B cell (primary cell): ENCODE data around the gene ATXN1. TPM values are rescaled to one million over a fixed set of nuclear protein-coding genes. Genes with fewer than 3 reads are reported as not detected.

Experiments used
- ATAC-seq: fragments of 200-7000 bp; cut with Tn5 transposase; one replicate; pipeline ENCODE4 v1.10.0; 2021; ENCODE audit warnings: low read depth, mild to moderate bottlenecking, moderate number of reproducible peaks, moderate library complexity
- CTCF ChIA-PET: fragments of 350-600 bp; sonication (Branson Sonifier 250); formaldehyde crosslinking; loops from one replicate; lab custom pipeline; 2021; ENCODE audit warnings: antibody characterized with exemption, inconsistent platforms; lab: Charles Lee
- POLR2A ChIA-PET: fragments of 350-600 bp; sonication (Branson Sonifier 250); formaldehyde crosslinking; loops from one replicate; lab custom pipeline; 2021; ENCODE audit warnings: antibody characterized with exemption; lab: Charles Lee
- DNase-seq: peaks from one replicate; pipeline ENCODE4 v3.0.0; 2013
- H2AFZ ChIP-seq: 2 replicates; pipeline ENCODE4 v1.6.1; 2012; ENCODE audit warnings: mild to moderate bottlenecking, low read depth, low read length; ENCODE audit not compliant: insufficient read depth, poor library complexity, severe bottlenecking
- H3K27ac ChIP-seq, 2 donors: 1 replicate in 1 of 2; 2 replicates in 1 of 2; pipeline ENCODE4 v1.5.1; 2012 to 2013; ENCODE audit warnings: low read length in 2 of 2, mild to moderate bottlenecking in 2 of 2, moderate library complexity in 1 of 2
- H3K27me3 ChIP-seq, 4 experiments: fragments of 200-600 bp in 1 of 4; sonication (generic) in 1 of 4; replicated peaks in 1 of 4; 1 replicate in 2 of 4; 2 replicates in 2 of 4; pipeline versions ENCODE4 v1.6.1 to v1.7.0; 2013 to 2016; ENCODE audit warnings: low read length in 3 of 4, mild to moderate bottlenecking in 2 of 4, mixed read lengths in 1 of 4, moderate library complexity in 1 of 4; ENCODE audit not compliant: insufficient read depth in 4 of 4, control insufficient read depth in 3 of 4; ENCODE audit errors: control extremely low read depth in 1 of 4
- H3K36me3 ChIP-seq, 2 experiments: replicated peaks in 1 of 2; 1 replicate in 1 of 2; 2 replicates in 1 of 2; pipeline versions ENCODE4 v1.6.1 to v1.7.1; 2013; ENCODE audit warnings: low read length in 1 of 2; ENCODE audit not compliant: insufficient read depth in 2 of 2, control insufficient read depth in 1 of 2; ENCODE audit errors: control extremely low read depth in 1 of 2, extremely low read depth in 1 of 2
- H3K4me1 ChIP-seq, 2 donors: fragments of 200-600 bp in 1 of 2; sonication (generic) in 1 of 2; 1 replicate in 1 of 2; 2 replicates in 1 of 2; pipeline versions ENCODE4 v1.5.1 to v1.6.1; 2013 to 2017; ENCODE audit warnings: low read length in 2 of 2; ENCODE audit not compliant: control insufficient read depth in 2 of 2, insufficient read depth in 2 of 2
- H3K4me2 ChIP-seq: replicated peaks from 2 replicates; pipeline ENCODE3; 2012; ENCODE audit warnings: mild to moderate bottlenecking, low read depth, low read length; ENCODE audit not compliant: poor library complexity, severe bottlenecking
- H3K4me3 ChIP-seq, 5 experiments: fragments of 200-600 bp in 1 of 5; sonication (generic) in 1 of 5; 1 replicate in 3 of 5; 2 replicates in 2 of 5; pipeline versions ENCODE4 v1.5.1 to v1.7.0; 2011 to 2016; ENCODE audit warnings: low read length in 4 of 5, mild to moderate bottlenecking in 4 of 5, low read depth in 2 of 5, control low read depth in 1 of 5, moderate library complexity in 1 of 5; ENCODE audit not compliant: insufficient read depth in 1 of 5; ENCODE audit errors: control extremely low read depth in 1 of 5, extremely low read depth in 1 of 5
- H3K79me2 ChIP-seq: fragments of 200-600 bp; sonication (generic); one replicate; pipeline ENCODE4 v1.6.0; 2016; ENCODE audit warnings: low read length; ENCODE audit not compliant: control insufficient read depth, insufficient read depth
- H3K9ac ChIP-seq: fragments of 200-600 bp; sonication (generic); 2 replicates; pipeline ENCODE4 v1.6.1; 2017; ENCODE audit warnings: mild to moderate bottlenecking, low read length, moderate library complexity
- H3K9me3 ChIP-seq, 3 donors: one replicate each; pipeline versions ENCODE4 v1.6.1 to v1.7.1; 2013; ENCODE audit warnings: low read length in 2 of 3; ENCODE audit not compliant: control insufficient read depth in 2 of 3, insufficient read depth in 1 of 3; ENCODE audit errors: control extremely low read depth in 1 of 3
- H4K20me1 ChIP-seq: 2 replicates; pipeline ENCODE4 v1.6.0; 2012; ENCODE audit warnings: mild to moderate bottlenecking, low read length; ENCODE audit not compliant: insufficient read depth, control insufficient read depth, poor library complexity, severe bottlenecking
- H3K27ac Mint-ChIP-seq: one replicate; pipeline ENCODE4 v1.8.0; 2021; ENCODE audit warnings: mixed read lengths
- H3K27me3 Mint-ChIP-seq: one replicate; pipeline ENCODE4 v1.8.0; 2021; ENCODE audit warnings: mixed read lengths
- H3K4me1 Mint-ChIP-seq: one replicate; pipeline ENCODE4 v1.8.0; 2021; ENCODE audit warnings: mixed read lengths
- H3K4me3 Mint-ChIP-seq: one replicate; pipeline ENCODE4 v1.8.0; 2021; ENCODE audit warnings: mixed read lengths
- H3K9me3 Mint-ChIP-seq: one replicate; pipeline ENCODE4 v1.8.0; 2022; ENCODE audit warnings: mixed read lengths; ENCODE audit not compliant: insufficient read depth
- CTCF ChIP-seq: fragments of 200-600 bp; IDR thresholded peaks from one replicate; pipeline ENCODE4 v1.8.0; 2022; ENCODE audit warnings: antibody characterized with exemption, mild to moderate bottlenecking
- EZH2 ChIP-seq: IDR thresholded peaks from 2 replicates; pipeline ENCODE4 v1.6.1; 2012; ENCODE audit warnings: borderline replicate concordance, low read depth, mild to moderate bottlenecking, moderate library complexity, low read length; ENCODE audit not compliant: insufficient read depth, poor library complexity, severe bottlenecking
- WGBS: methylation state at CpG from one replicate; pipeline ENCODE4 v1.1.5; 2013; ENCODE audit warnings: missing lambda C conversion rate; ENCODE audit not compliant: insufficient coverage; 5-methylcytosine and 5-hydroxymethylcytosine counted together
- intact Hi-C: fragments of 100-400 bp; cut with micrococcal nuclease; formaldehyde crosslinking; loops from one replicate; pipeline ENCODE4 v1.10.0; 2022
- polyA plus RNA-seq: library from polyadenylated mRNA; depleted of rRNA; stranded (reverse); fragments of >200 nt; gene quantifications from 2 replicates; pipeline ENCODE4 v1.2.3, GENCODE V29; 2012
- total RNA-seq, 2 donors: library from RNA; stranded (reverse); fragments of 120-200 nt in 1 of 2; gene quantifications; 1 replicate in 1 of 2; 2 replicates in 1 of 2; pipeline versions ENCODE4 v1.2.3 to v1.2.4, GENCODE V29; 2013 to 2022

ATXN1 gene
- total and polyA plus RNA-seq, 2 donors (not counting 1 experiment from before 2014, with no cell fraction given), result 5.7 to 63.8 TPM

GRCh38 chr6:16567071-16567470 is 194.2 kb downstream of the ATXN1 start:
- Histone ChIP-seq H3K27ac (no peak overlapping the region), H4K20me1 (no peaks in the 10 kb centered on the region), H3K4me2 (no peak overlapping the region), H3K4me3 (no peak overlapping the region), H3K9ac (no peak overlapping the region), H2AFZ (no peak overlapping the region), H3K36me3 (no peaks in the 10 kb centered on the region), H3K79me2 (no peaks in the 10 kb centered on the region), H3K4me1 (peaks cover 0 to 4% of the 10 kb centered on the region in 2 donors), H3K27me3 (no peaks in the 10 kb centered on the region), H3K9me3 (no peaks in the 10 kb centered on the region)
- no peak for DNase-seq
- Mint-ChIP-seq H3K4me3 (no peak overlapping the region), H3K4me1 (peaks cover 10% of the 10 kb centered on the region), H3K9me3 (no peaks in the 10 kb centered on the region), H3K27ac (no peak overlapping the region), H3K27me3 (no peaks in the 10 kb centered on the region)
- TF ChIP-seq CTCF, result no peak
- no peak for TF ChIP-seq EZH2
- ChIA-PET POLR2A (no interaction called here), CTCF (no interaction called here)
- intact Hi-C loops, result no loop called here
- no CpG with 5 or more reads among the region's 1 CpG for WGBS
- no peak for ATAC-seq

DNA sequence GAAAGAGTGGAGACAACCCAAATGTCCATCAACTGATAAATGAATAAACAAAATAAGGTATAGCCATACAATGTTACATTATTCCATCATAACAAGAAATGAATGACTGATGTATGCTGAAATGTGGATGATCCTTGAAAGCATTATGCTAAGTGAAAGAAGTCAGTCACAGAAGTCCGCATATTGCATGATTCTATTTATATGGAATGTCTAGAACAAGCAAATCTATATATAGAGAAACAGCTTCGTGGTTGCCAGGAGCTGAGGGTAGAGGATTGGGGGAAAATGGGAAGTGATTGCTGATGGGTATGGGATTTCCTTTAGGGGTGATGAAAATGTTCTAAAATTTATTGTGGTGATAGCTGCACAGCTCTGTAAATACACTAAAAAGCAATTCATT is 196.8 kb downstream of the ATXN1 start:
- CTCF ChIA-PET, result interaction anchor here (0.6 to 1.1 kb wide), 2 partner anchors 53 to 872 kb away, joined by 3 to 4 read pairs; no protein-coding TSS in a partner anchor
- intact Hi-C loops, result no loop called here

More for the DNA sequence above, 196.8 kb downstream of the ATXN1 start:
- POLR2A ChIA-PET, result interaction anchor here (0.6 kb wide), 1 partner anchor 26 kb away, joined by 3 read pairs; no protein-coding TSS in a partner anchor
- Histone ChIP-seq H2AFZ (no peak overlapping the region), H3K9ac (no peak overlapping the region), H3K27ac (no peak overlapping the region), H3K79me2 (no peaks in the 10 kb centered on the region), H3K36me3 (no peaks in the 10 kb centered on the region), H4K20me1 (no peaks in the 10 kb centered on the region), H3K4me1 (no peaks in the 10 kb centered on the region), H3K4me3 (no peak overlapping the region), H3K4me2 (no peak overlapping the region), H3K9me3 (no peaks in the 10 kb centered on the region), H3K27me3 (no peaks in the 10 kb centered on the region)
- Mint-ChIP-seq H3K27me3 (no peaks in the 10 kb centered on the region), H3K4me3 (no peak overlapping the region), H3K27ac (no peak overlapping the region), H3K9me3 (no peaks in the 10 kb centered on the region), H3K4me1 (peaks cover 3% of the 10 kb centered on the region)
- DNase-seq (no peak), ATAC-seq (no peak)
- WGBS, result no CpG with 5 or more reads among the region's 2 CpGs
- TF ChIP-seq CTCF, result no peak
